Daoy (cell line): Measurements from ENCODE around the gene GUSB. TPM values are rescaled to one million over a fixed set of nuclear protein-coding genes. Genes with fewer than 3 reads are reported as not detected.
"Not testable (repeated sequence)": the region's sequence is repeated elsewhere in the genome, so short reads cannot be mapped to it uniquely, and the experiment has no call there.

Source experiments
- DNase-seq: peaks from one replicate; pipeline ENCODE4 v3.0.0-alpha.2; 2015; ENCODE audit warnings: low read depth
- total RNA-seq: library from RNA; depleted of rRNA; stranded (reverse); fragments of >200 nt; shearing (Covaris generic); gene quantifications from 2 replicates; pipeline ENCODE4 v1.2.3, GENCODE V29; 2014

Gene GUSB
- total RNA-seq, 1 experiment from 2014 or later: 41.4 TPM

- no peak for DNase-seq
These were observed 6.1 kb downstream of the GUSB start for GRCh38 chr7:65975814-65976445.

- no peak for DNase-seq
These were observed 7.1 kb downstream of the GUSB start for GRCh38 chr7:65974876-65975275.

DNA sequence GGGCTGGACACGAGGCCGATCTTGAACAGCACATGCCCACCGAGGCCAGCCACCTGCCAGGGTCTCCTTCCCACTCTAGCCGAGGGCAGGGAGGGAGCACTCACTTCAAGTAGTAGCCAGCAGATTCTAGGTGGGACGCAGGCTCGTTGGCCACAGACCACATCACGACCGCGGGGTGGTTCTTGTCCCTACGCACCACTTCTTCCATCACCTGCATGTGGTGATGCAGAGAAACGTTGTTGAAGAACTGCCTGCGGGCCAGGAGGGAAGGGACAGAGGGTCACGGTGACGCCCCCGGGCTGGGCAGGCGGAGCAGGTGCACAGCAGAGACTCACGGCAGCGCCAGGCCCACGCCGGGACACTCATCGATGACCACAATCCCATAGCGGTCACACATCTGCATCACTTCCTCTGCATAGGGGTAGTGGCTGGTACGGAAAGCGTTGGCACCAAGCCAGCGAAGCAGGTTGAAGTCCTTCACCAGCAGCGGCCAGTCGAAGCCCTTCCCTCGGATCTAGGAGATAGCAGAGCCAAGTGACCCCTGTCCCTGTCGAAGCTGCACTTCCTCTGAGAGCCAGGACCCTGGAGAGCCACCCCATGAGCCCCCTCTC, 7.7 kb downstream of the GUSB start:
- no peak for DNase-seq

DNA sequence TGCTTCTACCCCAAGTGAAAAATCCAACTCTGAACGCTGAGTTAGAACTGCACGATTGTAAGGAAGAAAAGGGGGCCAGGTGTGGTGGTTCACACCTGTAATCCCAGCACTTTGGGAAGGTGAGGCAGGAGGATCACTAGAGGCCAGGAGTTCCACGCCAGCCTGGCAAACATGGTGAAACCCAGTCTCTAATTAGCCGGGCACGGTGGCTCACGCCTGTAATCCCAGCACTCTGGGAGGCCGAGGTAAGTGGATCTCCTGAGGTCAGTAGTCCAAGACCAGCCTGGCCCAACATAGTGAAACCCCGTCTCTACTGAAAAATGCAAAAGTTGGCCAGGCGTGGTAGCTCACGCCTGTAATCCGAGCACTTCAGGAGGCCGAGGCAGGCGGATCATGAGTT, 9.0 kb downstream of the GUSB start:
- no peak for DNase-seq

GRCh38 chr7:65971021-65971420, 11.0 kb downstream of the GUSB start:
- DNase-seq: no peak

- DNase-seq: no peak
These were observed 13.5 kb downstream of the GUSB start for GRCh38 chr7:65968256-65969185.

GRCh38 chr7:65967361-65968155, 14.5 kb downstream of the GUSB start:
- no peak for DNase-seq

DNA sequence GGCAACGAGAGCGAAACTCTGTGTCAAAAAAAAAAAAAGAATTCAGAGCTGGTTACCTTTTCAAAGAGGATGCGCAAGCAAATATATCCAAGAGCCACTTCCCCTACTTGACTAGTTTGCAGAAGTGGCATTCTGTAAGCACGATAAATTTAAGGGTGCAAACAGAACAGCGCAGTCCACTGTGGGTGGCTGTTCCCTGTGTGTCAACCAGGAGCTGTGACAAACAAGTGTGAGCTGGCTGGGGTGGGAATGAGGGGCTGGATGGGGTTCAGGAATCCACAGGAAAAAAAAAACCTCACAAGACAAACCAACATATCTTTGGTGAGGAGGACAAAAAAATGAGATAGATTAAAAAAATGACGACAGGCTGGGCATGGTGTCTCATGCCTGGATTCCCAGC, 15.9 kb downstream of the GUSB start:
- DNase-seq: no peak

DNA sequence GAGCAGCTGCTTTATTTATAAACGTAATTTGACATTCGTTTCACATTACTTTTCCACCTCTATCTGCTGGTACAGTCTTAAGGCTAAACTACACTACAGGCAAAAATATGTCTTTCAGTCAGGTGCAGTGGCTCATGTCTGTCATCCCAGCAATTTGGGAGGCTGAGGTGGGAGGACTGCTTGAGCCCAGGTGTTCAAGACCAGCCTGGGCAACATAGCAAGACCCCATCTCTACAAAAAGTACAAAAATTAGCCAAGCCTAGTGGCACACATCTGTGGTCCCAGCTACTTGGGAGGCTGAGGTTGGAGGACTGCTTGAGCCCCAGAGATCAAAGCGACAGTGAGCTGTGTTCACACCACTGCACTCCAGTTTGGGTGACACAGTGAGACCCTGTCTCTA, 17.3 kb downstream of the GUSB start:
- not testable (repeated sequence) for DNase-seq

DNA sequence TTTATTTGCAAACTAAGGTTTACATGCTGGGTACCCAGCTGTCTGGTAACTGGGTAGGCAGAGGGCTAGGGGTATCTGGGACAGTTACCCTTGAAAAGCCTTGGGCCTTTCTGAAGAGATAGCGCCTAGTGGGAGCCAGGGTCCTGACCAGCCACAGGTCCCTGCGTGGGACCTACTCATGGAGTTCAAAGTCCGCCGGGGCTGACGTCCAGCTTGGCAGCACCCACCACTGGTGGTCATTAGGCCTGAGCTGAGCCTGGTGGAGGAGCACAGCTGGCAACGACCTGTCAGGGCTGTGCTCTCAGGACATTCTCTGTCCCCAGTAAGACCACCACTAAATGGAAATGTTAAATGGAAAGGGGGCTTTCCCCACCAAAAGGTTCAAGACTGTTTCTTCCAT, 20.0 kb downstream of the GUSB start:
- DNase-seq: no peak

DNA sequence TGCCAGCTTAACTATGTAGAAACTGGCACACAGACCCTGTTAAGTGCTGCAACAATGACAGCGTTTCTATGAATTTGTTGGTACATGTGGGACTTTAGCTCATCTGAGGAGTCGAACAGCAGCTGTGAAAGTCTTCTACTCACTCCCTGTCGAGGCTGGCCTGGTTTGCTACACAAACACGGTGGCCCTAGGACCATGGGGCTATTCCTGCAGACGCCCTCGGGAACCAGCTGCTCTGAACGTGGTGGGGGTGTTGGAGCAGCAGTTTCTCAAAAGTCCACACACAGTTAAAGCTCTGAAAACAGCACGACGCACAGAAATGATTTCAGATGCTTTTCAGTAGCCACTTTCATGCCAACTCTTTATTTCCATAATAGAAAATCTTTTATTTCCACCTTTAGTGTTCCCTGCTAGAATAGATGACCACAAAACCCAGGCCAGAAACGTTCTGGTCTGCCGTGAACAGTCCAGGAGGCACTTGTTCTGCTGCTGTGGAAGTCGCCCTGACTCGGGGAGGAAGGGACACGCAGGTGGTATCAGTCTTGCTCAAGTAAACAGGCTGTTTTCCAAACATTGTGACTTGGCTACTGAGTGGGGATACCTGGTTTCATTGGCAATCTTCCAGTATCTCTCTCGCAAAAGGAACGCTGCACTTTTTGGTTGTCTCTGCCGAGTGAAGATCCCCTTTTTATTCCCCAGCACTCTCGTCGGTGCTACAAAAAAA, 21.5 kb downstream of the GUSB start:
- DNase-seq: no peak

GRCh38 chr7:65955718-65956117, 26.3 kb downstream of the GUSB start:
- DNase-seq: no peak

DNA sequence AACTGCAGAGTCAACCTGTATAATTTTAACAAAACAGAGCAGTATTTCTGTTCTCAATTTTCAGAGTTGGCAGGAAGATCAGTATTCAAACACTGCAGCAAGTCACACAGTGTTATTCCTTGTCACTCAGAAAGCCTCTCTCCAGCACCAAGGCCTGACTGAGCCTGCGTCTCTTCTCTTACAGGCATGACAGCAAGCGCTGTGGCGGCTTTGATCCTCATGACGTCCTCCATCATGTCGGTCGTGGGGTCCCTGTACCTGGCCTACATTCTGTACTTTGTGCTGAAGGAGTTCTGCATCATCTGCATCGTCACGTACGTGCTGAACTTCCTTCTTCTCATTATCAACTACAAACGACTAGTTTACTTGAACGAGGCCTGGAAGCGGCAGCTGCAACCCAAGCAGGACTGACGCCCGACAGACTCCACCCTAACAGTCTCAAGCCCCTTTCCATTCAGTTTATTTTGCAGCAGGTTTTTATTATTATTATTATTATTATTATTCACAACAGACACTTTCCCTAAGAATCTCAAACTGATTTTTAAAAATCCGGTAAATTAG, 28.0 kb downstream of the GUSB start:
- DNase-seq: no peak

- DNase-seq: no peak
These were observed 28.9 kb downstream of the GUSB start for GRCh38 chr7:65953001-65953720.

GRCh38 chr7:65951837-65952578, 30.0 kb downstream of the GUSB start:
- no peak for DNase-seq

DNA sequence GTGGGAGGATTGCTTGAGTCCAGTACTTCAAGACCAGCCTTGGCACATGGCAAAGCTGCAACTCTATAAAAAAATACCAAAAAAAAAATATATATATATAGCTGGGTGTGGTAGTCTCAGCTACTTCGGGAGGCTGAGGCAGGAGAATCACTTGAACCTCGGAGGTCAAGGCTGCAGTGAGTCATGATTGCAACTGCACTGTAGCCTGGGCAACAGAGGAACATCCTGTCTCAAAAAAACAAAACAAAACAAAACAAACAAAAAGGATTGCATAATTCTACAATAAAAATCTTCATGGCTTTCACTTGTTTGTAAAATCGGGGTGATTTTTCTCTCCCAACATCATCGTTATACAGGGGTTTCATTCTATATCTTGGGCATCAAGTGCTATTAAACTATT, 35.1 kb downstream of the GUSB start:
- DNase-seq: peak; percentile 49

- DNase-seq: not testable (repeated sequence)
These were observed 36.2 kb downstream of the GUSB start for GRCh38 chr7:65945787-65946186.

GRCh38 chr7:65938336-65938895, 43.6 kb downstream of the GUSB start:
- DNase-seq: no peak

DNA sequence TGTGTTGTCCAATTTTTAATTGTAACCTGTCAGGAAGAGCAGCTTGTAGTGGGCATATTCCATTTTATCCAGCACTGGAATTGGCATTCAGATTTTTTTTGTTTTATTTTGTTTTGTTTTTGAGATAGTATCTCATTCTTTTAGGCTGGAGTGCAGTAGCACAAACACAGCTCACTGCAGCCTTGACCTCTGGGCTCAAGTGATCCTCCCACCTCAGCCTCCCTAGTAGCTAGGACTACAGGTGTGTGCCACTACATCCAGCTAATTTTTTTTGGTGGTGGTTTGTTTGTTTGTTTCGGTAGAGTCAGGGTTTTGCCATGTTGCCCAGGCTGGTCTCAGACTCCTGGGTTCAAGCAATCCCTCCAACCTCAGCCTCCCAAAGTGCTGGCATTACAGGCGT, 44.7 kb downstream of the GUSB start:
- no peak for DNase-seq
